ENCODE measurements around the gene UROC1. TPM values are rescaled to one million over a fixed set of nuclear protein-coding genes. Genes with fewer than 3 reads are reported as not detected.
A peak's percentile ranks its signal among the peaks of the same experiment; 100 is the strongest.

Gene UROC1
- total RNA-seq, 1 donor from 2014 or later: not detected

- Mint-ChIP-seq H3K36me3 (ENCODE audit: unreplicated experiment) (no peaks in the 10 kb centered on the region), H3K27me3 (ENCODE audit: unreplicated experiment) (peaks cover 5% of the 10 kb centered on the region), H3K4me3 (ENCODE audit: unreplicated experiment) (no peak overlapping the region), H3K27ac (ENCODE audit: unreplicated experiment) (peak overlapping the region; percentile 48), H3K4me1 (ENCODE audit: low read depth, unreplicated experiment) (peaks cover 34% of the 10 kb centered on the region), H3K9me3 (ENCODE audit: unreplicated experiment) (peaks cover 3% of the 10 kb centered on the region)
- no peak for TF ChIP-seq CTCF (IDR thresholded peaks at IDR 0.05; ENCODE audit: partially characterized antibody, unreplicated experiment)
- no peak for DNase-seq
Measured at GRCh38 chr3:126485956-126486355, 31.6 kb downstream of the UROC1 start.

GRCh38 chr3:126485176-126485897, 32.2 kb downstream of the UROC1 start:
- DNase-seq: no peak
- no peak overlapping the region for H3K4me3 Mint-ChIP-seq (ENCODE audit: unreplicated experiment)

GRCh38 chr3:126484662-126485061, 32.9 kb downstream of the UROC1 start:
- H3K4me1 Mint-ChIP-seq (ENCODE audit: low read depth, unreplicated experiment): peaks cover 33% of the 10 kb centered on the region
- peaks cover 3% of the 10 kb centered on the region for H3K9me3 Mint-ChIP-seq (ENCODE audit: unreplicated experiment)
- TF ChIP-seq CTCF (IDR thresholded peaks at IDR 0.05; ENCODE audit: partially characterized antibody, unreplicated experiment): no peak
- no peak overlapping the region for H3K4me3 Mint-ChIP-seq (ENCODE audit: unreplicated experiment)
- H3K36me3 Mint-ChIP-seq (ENCODE audit: unreplicated experiment): no peaks in the 10 kb centered on the region
- DNase-seq: no peak
- H3K27me3 Mint-ChIP-seq (ENCODE audit: unreplicated experiment): peaks cover 6% of the 10 kb centered on the region
- H3K27ac Mint-ChIP-seq (ENCODE audit: unreplicated experiment): peak overlapping the region; percentile 75

More at GRCh38 chr3:126485176-126485897, 32.2 kb downstream of the UROC1 start:
- Mint-ChIP-seq H3K9me3 (ENCODE audit: unreplicated experiment) (peaks cover 3% of the 10 kb centered on the region), H3K36me3 (ENCODE audit: unreplicated experiment) (no peaks in the 10 kb centered on the region), H3K27me3 (ENCODE audit: unreplicated experiment) (peaks cover 5% of the 10 kb centered on the region), H3K27ac (ENCODE audit: unreplicated experiment) (peak overlapping the region; percentile 75), H3K4me1 (ENCODE audit: low read depth, unreplicated experiment) (peaks cover 34% of the 10 kb centered on the region)
- no peak for TF ChIP-seq CTCF (IDR thresholded peaks at IDR 0.05; ENCODE audit: partially characterized antibody, unreplicated experiment)

GRCh38 chr3:126484148-126484547, 33.4 kb downstream of the UROC1 start:
- no peak overlapping the region for H3K4me3 Mint-ChIP-seq (ENCODE audit: unreplicated experiment)
- DNase-seq: no peak

More at GRCh38 chr3:126484148-126484547, 33.4 kb downstream of the UROC1 start:
- Mint-ChIP-seq H3K4me1 (ENCODE audit: low read depth, unreplicated experiment) (peaks cover 33% of the 10 kb centered on the region), H3K9me3 (ENCODE audit: unreplicated experiment) (peaks cover 3% of the 10 kb centered on the region), H3K36me3 (ENCODE audit: unreplicated experiment) (no peaks in the 10 kb centered on the region), H3K27ac (ENCODE audit: unreplicated experiment) (no peak overlapping the region), H3K27me3 (ENCODE audit: unreplicated experiment) (peaks cover 6% of the 10 kb centered on the region)
- no peak for TF ChIP-seq CTCF (IDR thresholded peaks at IDR 0.05; ENCODE audit: partially characterized antibody, unreplicated experiment)
